Tibial artery (tissue), 4 donors: ENCODE measurements around the gene KCNA1.

Experiments
- DNase-seq, 2 donors: peaks; one replicate each; pipeline ENCODE4 v3.0.0-alpha.2; 2019
- H3K27ac ChIP-seq, 2 donors: fragments of 200-600 bp; sonication (generic) in 1 of 2; 1 replicate in 1 of 2; 2 replicates in 1 of 2; pipeline ENCODE4 v1.5.1; 2018 to 2019; ENCODE audit warnings: mild to moderate bottlenecking in 1 of 2
- H3K27me3 ChIP-seq, 2 donors: fragments of 200-600 bp; sonication (generic) in 1 of 2; one replicate each; pipeline versions ENCODE4 v1.5.1 to v1.6.0; 2016 to 2019
- H3K36me3 ChIP-seq, 3 donors: fragments of 200-600 bp; sonication (generic) in 2 of 3; one replicate each; pipeline ENCODE4 v1.5.1; 2016 to 2019; ENCODE audit warnings: mild to moderate bottlenecking in 2 of 3
- H3K4me1 ChIP-seq, 4 donors: fragments of 200-600 bp; sonication (generic) in 2 of 4; 1 replicate in 3 of 4; 2 replicates in 1 of 4; pipeline ENCODE4 v1.5.1; 2016 to 2019
- H3K4me3 ChIP-seq, 2 donors: fragments of 200-600 bp; sonication (generic) in 1 of 2; 1 replicate in 1 of 2; 2 replicates in 1 of 2; pipeline ENCODE4 v1.5.1; 2018 to 2019; ENCODE audit warnings: mild to moderate bottlenecking in 2 of 2
- H3K9me3 ChIP-seq, 3 donors: fragments of 200-600 bp; sonication (generic) in 1 of 3; one replicate each; pipeline ENCODE4 v1.5.1; 2016 to 2019
- intact Hi-C: fragments of 100-400 bp; cut with DNase I; formaldehyde crosslinking; loops from one replicate; pipeline ENCODE4 v1.15.0; 2023; ENCODE audit warnings: low total_unique reads
- TF ChIP-seq, protein P1 (sequence below), 2 experiments: fragments of 200-600 bp in 1 of 2; fragments of 450-650 bp in 1 of 2; IDR thresholded peaks; one replicate each; pipeline ENCODE4 v1.5.1; 2017 to 2019; ENCODE audit warnings: antibody characterized with exemption in 2 of 2, mild to moderate bottlenecking in 1 of 2, moderate library complexity in 1 of 2

Gene KCNA1

GRCh38 chr12:4933411-4933810, 23.7 kb downstream of the KCNA1 start:
- intact Hi-C loops = no loop called here
- H3K9me3 ChIP-seq = no peaks in the 10 kb centered on the region
- no peak for DNase-seq

DNA sequence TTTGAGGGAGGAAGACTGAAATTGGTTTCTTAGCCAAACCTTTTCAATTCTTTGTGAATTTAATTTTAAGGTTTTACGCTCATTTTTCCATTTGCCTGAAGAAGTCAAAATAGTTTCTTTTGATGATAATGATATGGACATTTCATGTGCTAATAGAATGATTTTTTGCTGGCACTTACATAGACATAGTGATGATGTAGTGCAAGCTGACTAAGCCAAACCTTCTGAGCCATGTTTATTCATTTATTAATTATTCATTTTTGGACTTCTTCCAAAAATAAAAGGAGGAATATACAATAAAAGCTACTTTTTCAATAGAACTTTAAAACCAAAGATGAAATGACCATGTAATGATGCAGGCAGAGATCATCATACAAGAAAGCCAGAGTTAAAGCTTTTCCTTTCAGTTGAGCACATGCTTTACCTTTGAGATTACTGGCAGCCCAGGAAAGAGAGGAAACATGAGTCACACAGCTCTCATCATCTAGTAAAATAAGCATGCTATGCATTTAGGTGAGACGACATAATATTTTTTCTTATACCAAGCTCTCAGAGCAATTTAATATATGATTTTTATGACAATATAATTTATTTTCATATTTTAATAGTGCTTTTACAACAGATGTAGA, 24.8 kb downstream of the KCNA1 start:
- H3K4me1 ChIP-seq = no peaks in the 10 kb centered on the region
- TF ChIP-seq, protein P1, sequence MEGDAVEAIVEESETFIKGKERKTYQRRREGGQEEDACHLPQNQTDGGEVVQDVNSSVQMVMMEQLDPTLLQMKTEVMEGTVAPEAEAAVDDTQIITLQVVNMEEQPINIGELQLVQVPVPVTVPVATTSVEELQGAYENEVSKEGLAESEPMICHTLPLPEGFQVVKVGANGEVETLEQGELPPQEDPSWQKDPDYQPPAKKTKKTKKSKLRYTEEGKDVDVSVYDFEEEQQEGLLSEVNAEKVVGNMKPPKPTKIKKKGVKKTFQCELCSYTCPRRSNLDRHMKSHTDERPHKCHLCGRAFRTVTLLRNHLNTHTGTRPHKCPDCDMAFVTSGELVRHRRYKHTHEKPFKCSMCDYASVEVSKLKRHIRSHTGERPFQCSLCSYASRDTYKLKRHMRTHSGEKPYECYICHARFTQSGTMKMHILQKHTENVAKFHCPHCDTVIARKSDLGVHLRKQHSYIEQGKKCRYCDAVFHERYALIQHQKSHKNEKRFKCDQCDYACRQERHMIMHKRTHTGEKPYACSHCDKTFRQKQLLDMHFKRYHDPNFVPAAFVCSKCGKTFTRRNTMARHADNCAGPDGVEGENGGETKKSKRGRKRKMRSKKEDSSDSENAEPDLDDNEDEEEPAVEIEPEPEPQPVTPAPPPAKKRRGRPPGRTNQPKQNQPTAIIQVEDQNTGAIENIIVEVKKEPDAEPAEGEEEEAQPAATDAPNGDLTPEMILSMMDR (IDR thresholded peaks at IDR 0.05) = no peak
- intact Hi-C loops = no loop called here
- H3K4me3 ChIP-seq = no peak overlapping the region
- H3K9me3 ChIP-seq = no peaks in the 10 kb centered on the region
- H3K36me3 ChIP-seq = no peaks in the 10 kb centered on the region
- no peak for DNase-seq
- H3K27me3 ChIP-seq = peaks cover 0 to 52% of the 10 kb centered on the region in 2 donors
- H3K27ac ChIP-seq = no peak overlapping the region

More at GRCh38 chr12:4933411-4933810, 23.7 kb downstream of the KCNA1 start:
- H3K27me3 ChIP-seq = peaks cover 0 to 52% of the 10 kb centered on the region in 2 donors
- TF ChIP-seq, protein P1 (IDR thresholded peaks at IDR 0.05) = no peak
- no peaks in the 10 kb centered on the region for H3K4me1 ChIP-seq
- no peak overlapping the region for H3K4me3 ChIP-seq
- no peaks in the 10 kb centered on the region for H3K36me3 ChIP-seq
- H3K27ac ChIP-seq = no peak overlapping the region

GRCh38 chr12:4938900-4939299, 29.2 kb downstream of the KCNA1 start:
- TF ChIP-seq, protein P1 (IDR thresholded peaks at IDR 0.05) = no peak
- H3K4me3 ChIP-seq = no peak overlapping the region
- no peaks in the 10 kb centered on the region for H3K9me3 ChIP-seq
- no peaks in the 10 kb centered on the region for H3K4me1 ChIP-seq
- no peak for DNase-seq
- H3K27me3 ChIP-seq = peaks cover 0 to 29% of the 10 kb centered on the region in 2 donors
- H3K36me3 ChIP-seq = no peaks in the 10 kb centered on the region
- H3K27ac ChIP-seq = no peak overlapping the region
- intact Hi-C loops = no loop called here

DNA sequence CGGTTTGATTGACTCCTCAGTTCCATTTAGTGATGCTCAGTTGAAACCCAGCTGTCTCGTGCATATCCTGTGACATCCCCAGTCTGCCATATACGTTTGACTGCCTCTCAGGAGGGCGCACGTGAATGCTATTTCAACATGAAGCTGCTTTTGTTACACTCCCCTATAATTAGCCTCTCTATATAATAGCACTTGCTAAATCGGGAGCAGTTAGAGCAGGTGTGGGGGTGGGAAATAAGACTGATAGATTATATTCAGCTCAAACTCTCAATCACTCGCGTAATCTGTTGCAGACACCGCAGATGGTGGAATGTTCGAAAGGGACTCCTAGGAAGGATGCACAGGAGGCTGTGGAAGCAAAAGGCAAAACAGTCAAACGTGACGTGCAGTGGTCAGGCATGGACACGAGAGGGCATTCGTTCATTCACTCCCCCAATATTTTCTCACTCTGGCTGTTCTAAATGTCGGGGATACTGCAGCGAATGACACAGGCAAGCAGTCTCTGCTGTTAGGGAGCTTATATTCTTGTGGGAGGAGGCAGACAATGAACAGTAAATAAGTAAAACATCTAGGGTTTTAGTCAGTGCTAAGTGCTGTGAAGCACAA, 29.8 kb downstream of the KCNA1 start:
- no peak for DNase-seq
- H3K27ac ChIP-seq = no peak overlapping the region
- intact Hi-C loops = no loop called here
- H3K36me3 ChIP-seq = no peaks in the 10 kb centered on the region
- TF ChIP-seq, protein P1 (IDR thresholded peaks at IDR 0.05) = no peak
- no peaks in the 10 kb centered on the region for H3K4me1 ChIP-seq
- H3K9me3 ChIP-seq = no peaks in the 10 kb centered on the region
- peaks cover 0 to 23% of the 10 kb centered on the region in 2 donors for H3K27me3 ChIP-seq
- no peak overlapping the region for H3K4me3 ChIP-seq

- no peaks in the 10 kb centered on the region for H3K36me3 ChIP-seq
- H3K27me3 ChIP-seq = peaks cover 0 to 17% of the 10 kb centered on the region in 2 donors
- DNase-seq = no peak
- TF ChIP-seq, protein P1 (IDR thresholded peaks at IDR 0.05) = no peak
- H3K4me1 ChIP-seq = no peaks in the 10 kb centered on the region
- no peaks in the 10 kb centered on the region for H3K9me3 ChIP-seq
- intact Hi-C loops = no loop called here
- no peak overlapping the region for H3K4me3 ChIP-seq
- H3K27ac ChIP-seq = no peak overlapping the region
Measured at GRCh38 chr12:4943067-4943937, 33.6 kb downstream of the KCNA1 start.
